ENCODE measurements around the gene BANK1. TPM values are rescaled to one million over a fixed set of nuclear protein-coding genes. Genes with fewer than 3 reads are reported as not detected.

The BANK1 gene
- total RNA-seq, 1 experiment from 2014 or later = 1.1 TPM

GRCh38 chr4:101958547-101958946 is 168.0 kb downstream of the BANK1 start:
- Mint-ChIP-seq H3K4me1 (peaks cover 20 to 26% of the 10 kb centered on the region in 2 experiments), H3K27ac (no peak overlapping the region), H3K9me3 (no peaks in the 10 kb centered on the region), H3K27me3 (ENCODE audit: low read depth) (no peaks in the 10 kb centered on the region), H3K4me3 (no peak overlapping the region), H3K36me3 (ENCODE audit: insufficient read depth in 1 of 3, low read depth in 3 of 3) (no peaks in the 10 kb centered on the region)
- no peak overlapping the region for H4K5ac ChIP-seq (ENCODE audit: insufficient read length, low read depth, low read length)
- no peak overlapping the region for H2BK12ac ChIP-seq (ENCODE audit: insufficient read length, low read depth, low read length)
- no peaks in the 10 kb centered on the region for H4K20me1 ChIP-seq (ENCODE audit: control insufficient read depth, insufficient read depth, insufficient read length)
- H2BK120ac ChIP-seq (ENCODE audit: low read depth, low read length, poor library complexity, severe bottlenecking) = no peak overlapping the region
- H3K4me1 ChIP-seq (ENCODE audit: insufficient read depth, low read length) = peaks cover 2% of the 10 kb centered on the region; the same call in 1 of the 2 replicates
- TF ChIP-seq, protein P1, sequence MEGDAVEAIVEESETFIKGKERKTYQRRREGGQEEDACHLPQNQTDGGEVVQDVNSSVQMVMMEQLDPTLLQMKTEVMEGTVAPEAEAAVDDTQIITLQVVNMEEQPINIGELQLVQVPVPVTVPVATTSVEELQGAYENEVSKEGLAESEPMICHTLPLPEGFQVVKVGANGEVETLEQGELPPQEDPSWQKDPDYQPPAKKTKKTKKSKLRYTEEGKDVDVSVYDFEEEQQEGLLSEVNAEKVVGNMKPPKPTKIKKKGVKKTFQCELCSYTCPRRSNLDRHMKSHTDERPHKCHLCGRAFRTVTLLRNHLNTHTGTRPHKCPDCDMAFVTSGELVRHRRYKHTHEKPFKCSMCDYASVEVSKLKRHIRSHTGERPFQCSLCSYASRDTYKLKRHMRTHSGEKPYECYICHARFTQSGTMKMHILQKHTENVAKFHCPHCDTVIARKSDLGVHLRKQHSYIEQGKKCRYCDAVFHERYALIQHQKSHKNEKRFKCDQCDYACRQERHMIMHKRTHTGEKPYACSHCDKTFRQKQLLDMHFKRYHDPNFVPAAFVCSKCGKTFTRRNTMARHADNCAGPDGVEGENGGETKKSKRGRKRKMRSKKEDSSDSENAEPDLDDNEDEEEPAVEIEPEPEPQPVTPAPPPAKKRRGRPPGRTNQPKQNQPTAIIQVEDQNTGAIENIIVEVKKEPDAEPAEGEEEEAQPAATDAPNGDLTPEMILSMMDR (conservative IDR thresholded peaks at IDR 0.05) = no peak
- H3T11ph ChIP-seq (ENCODE audit: low read length) = no peak overlapping the region
- no peak overlapping the region for H3K4ac ChIP-seq (ENCODE audit: low read depth, low read length)
- no peaks in the 10 kb centered on the region for H3K79me2 ChIP-seq (ENCODE audit: insufficient read depth, low read length)
- H3K79me1 ChIP-seq (ENCODE audit: insufficient read depth, low read depth, low read length, poor library complexity, severe bottlenecking) = no peaks in the 10 kb centered on the region
- no CpG with 5 or more reads among the region's 3 CpGs for WGBS (ENCODE audit: extremely low coverage, insufficient read length, low lambda C conversion rate)
- H2AFZ ChIP-seq (ENCODE audit: low read length) = no peak overlapping the region
- H2BK5ac ChIP-seq (ENCODE audit: insufficient read length, low read length) = no peak overlapping the region
- no peak overlapping the region for H3K4me2 ChIP-seq (ENCODE audit: insufficient read depth, insufficient read length, low read length)
- no peak overlapping the region for H3K14ac ChIP-seq (ENCODE audit: insufficient read depth, low read length)
- no peaks in the 10 kb centered on the region for H3K27me3 ChIP-seq (ENCODE audit: insufficient read depth, low read length)
- no peak overlapping the region for H2AK5ac ChIP-seq (ENCODE audit: insufficient read length, low read length)
- no peak overlapping the region for H2BK20ac ChIP-seq (ENCODE audit: low read depth, low read length, poor library complexity, severe bottlenecking)
- no peak overlapping the region for H4K8ac ChIP-seq (replicated peaks; ENCODE audit: insufficient read length, low read depth, low read length)
- no peak for DNase-seq
- H3K27ac ChIP-seq (ENCODE audit: insufficient read length, low read depth, low read length) = no peak overlapping the region
- H3K9me3 ChIP-seq (ENCODE audit: control insufficient read depth, low read depth, low read length) = no peaks in the 10 kb centered on the region
- no peak overlapping the region for H3K9ac ChIP-seq (ENCODE audit: extremely low read depth, insufficient read length, low read length)
- H2BK15ac ChIP-seq (ENCODE audit: low read depth, low read length) = no peak overlapping the region
- no peak overlapping the region for H3K23ac ChIP-seq (ENCODE audit: insufficient read length, low read depth, low read length)
- no peak overlapping the region for H3K18ac ChIP-seq (ENCODE audit: insufficient read length, low read depth, low read length)
- H3K56ac ChIP-seq (ENCODE audit: insufficient read length, low read depth, low read length) = no peak overlapping the region
- no peak overlapping the region for H4K91ac ChIP-seq (ENCODE audit: insufficient read length, low read depth, low read length)
- H3K23me2 ChIP-seq (ENCODE audit: insufficient read length, low read depth, low read length, poor library complexity, severe bottlenecking) = no peaks in the 10 kb centered on the region

Data from H9 (cell line).